HG03575 (cell line): ENCODE measurements around the gene VWA8.
A peak's percentile ranks its signal among the peaks of the same experiment; 100 is the strongest.
"Not testable (repeated sequence)": the region's sequence is repeated elsewhere in the genome, so short reads cannot be mapped to it uniquely, and the experiment has no call there.

ENCODE experiments used
- ATAC-seq: cut with Tn5 transposase; IDR thresholded peaks from one replicate; pipeline ENCODE4 v1.9.1; 2021; ENCODE audit not compliant: unreplicated experiment, insufficient number of reproducible peaks, low FRiP score; ENCODE audit errors: extremely low read depth

VWA8 gene

GRCh38 chr13:41675306-41675705 lies 285.6 kb downstream of the VWA8 start:
- no peak for ATAC-seq

- no peak for ATAC-seq
Observed at GRCh38 chr13:41674246-41674645, 286.7 kb downstream of the VWA8 start.

DNA sequence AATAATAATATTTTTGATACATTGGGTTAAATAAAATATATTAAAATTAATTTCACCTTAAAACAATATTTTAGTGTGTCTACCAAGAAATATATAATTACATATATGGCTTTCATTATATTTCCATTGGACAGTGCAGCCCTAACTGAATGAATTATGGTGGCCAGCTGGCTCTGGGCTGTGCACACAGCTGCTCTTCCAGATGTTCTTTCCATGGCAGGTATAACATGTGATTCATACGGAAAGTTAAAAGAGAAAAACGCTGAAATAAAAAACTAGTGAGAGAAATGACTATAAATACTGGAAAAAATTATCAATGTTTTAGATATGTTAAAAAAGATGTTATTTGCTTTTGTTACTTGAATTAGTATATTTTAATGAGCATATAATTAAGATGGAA lies 287.3 kb downstream of the VWA8 start:
- ATAC-seq: no peak

GRCh38 chr13:41670873-41671443 lies 290.0 kb downstream of the VWA8 start:
- no peak for ATAC-seq

GRCh38 chr13:41668130-41668757 lies 292.7 kb downstream of the VWA8 start:
- ATAC-seq: peak; percentile 54

DNA sequence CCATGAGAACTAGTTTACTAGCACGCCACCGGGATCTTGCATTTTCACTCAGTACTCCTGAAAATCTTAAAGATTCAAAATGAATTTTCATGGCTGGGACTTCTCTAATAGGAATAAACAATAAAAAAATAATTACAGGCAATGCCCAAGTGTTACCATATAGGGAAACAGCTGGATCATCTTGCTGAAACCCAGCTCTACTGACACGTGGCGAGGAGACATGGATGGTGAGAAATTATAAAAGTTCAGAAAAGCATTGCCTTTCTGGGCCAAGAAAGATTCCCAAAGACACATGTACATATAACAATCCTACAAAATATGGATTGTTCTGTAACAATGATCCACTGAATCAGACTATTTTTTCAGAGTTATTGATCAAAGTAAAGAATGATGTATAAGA lies 294.3 kb downstream of the VWA8 start:
- ATAC-seq: no peak

DNA sequence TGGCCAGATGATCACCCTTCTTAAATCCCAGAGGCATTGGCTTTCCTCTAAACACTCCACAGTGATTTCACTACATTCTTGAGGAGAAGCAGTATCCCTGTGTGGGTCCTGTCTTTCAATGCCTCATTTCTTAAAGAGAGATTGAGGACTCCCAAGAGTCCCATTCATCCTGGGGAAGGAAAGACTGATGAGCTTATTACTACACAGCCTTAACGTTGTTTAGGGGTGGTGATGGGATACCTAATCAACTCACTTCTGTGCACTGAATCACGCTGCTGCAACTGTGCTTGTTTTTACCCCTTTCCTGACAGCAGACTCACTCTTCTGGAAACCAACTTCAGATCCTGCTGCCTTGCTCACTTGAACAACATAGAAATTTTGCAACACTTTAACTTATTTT lies 300.5 kb downstream of the VWA8 start:
- ATAC-seq: no peak

DNA sequence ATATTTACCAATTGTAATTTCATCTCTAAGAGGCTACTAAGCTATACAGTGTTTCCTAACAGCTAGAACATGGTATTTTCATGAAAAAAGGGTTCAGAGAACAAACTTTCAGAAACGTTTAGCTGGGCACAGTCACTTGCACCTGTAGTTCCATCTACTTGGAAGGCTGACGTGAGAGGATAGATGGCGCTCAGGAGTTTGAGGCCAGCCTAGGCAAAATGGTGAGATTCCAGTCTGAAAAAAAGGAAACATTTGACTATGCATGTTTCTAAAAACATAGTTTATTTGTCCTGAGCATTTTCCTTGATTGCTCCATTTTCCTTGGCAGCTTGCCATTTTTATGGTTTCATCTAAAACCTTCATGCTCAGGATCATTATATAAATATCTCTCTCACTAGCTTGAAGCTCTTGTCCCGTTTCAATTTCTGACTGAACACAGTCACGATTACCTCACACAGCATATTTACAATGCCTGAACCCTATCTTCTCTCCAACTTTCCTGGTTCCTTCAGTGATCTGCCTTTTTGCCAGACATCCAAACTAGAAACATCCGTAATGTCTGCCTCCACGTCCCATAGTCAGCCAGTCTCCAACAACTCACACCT lies 302.8 kb downstream of the VWA8 start:
- no peak for ATAC-seq

GRCh38 chr13:41655997-41656396 lies 304.9 kb downstream of the VWA8 start:
- no peak for ATAC-seq

- ATAC-seq: no peak
Observed at GRCh38 chr13:41654796-41655195, 306.1 kb downstream of the VWA8 start.

DNA sequence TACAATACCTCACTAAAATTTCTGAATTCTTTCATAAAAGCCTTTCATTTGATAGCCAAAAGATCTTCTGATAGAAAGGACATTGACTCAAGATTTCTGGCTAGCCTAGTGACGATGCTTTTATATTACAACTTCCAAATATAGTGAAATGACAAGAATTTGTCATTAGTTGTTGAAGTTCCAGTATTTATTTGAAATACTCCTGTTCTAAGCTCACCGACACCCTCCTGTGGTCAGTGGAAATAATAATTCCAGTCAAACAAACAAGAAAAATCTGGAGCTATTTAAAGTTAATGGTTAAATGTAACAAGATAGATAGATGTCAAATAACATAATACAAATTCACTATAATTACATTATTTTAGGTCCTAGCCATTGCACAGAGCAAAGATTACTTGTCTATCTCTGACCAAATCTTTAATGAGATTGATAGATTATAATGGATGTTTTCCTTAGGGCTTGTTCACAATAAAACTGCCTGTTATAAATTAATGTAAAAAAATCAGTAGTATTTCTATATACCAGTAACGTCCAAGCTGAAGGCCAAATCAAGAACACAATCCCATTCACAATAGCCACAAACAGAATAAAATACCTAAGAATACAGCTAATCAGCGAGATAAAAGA lies 308.1 kb downstream of the VWA8 start:
- ATAC-seq: no peak

DNA sequence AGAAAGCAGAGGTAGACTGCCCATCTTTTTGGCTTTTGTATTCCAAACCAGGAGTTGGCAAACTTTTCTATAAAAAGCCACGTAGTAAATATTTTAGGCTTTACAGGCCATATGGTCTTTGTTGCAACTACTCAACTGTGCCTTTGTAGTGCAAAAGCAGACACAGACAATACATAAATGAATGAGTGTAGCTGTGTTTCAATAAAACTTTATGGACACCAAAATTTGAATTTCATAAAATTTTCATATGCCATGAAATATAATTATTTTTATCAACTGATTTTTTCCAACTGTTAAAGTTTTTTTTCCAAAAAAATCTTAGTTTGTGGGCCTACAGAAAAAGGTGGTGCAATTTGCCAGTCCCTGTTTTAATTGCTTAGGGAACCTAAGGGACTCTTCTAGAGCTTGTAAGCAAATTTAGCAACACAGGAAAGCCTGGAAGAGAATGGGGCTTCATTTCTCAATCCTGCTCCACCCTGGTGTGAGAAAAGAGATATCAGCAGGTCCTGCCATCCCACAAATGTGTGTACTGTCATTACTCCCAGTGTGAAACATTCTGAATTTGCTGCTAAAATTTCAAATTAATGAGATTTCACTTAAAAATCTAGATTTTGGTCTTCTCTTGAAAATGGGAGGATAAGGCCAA lies 309.4 kb downstream of the VWA8 start:
- no peak for ATAC-seq

GRCh38 chr13:41650706-41651105 lies 310.2 kb downstream of the VWA8 start:
- ATAC-seq: no peak

DNA sequence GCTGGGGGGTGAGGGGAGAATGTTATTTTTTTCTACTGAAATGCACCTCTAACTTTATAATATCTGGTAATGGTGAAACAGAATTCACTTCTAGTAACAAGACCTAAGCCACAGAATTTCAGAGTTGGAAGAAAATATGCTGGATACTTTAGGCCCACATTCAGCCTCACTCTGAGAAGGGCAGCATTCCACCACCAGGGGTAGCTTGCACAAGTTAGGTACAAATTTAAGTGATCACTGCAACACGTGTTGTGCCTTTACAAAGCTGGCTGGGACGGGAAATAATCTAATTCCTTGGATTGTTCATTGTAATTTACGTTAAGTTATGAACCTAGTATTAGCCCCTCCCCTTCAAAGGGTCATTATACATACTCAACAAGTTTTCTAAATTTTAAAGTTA lies 311.2 kb downstream of the VWA8 start:
- no peak for ATAC-seq

- no peak for ATAC-seq
Observed at GRCh38 chr13:41648314-41648935, 312.5 kb downstream of the VWA8 start.

DNA sequence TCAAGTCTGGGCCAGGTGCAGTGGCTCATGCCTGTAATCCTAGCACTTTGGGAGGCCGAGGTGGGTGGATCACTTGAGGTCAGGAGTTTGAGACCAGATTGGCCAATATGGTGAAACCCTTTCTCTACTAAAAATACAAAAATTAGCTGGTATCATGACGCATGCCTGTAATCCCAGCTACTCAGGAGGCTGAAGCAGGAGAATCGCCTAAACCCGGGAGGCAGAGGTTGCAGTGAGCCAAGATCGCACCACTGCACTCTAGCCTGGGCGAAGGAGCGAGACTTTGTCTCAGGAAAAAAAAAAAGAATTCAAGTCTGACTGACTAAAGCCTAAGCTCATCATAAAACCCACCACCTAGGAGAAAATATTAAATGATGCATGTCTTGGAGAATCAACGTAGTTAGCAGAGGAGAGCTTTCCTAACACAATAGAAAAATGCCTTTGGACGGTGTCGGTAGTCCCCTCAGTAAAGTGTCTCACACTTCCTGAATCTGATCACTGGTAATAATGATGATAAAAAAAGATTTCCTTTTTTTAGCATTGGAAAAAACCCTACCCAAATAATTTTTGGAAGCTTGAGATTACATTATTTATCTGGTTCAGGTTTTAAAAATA lies 313.1 kb downstream of the VWA8 start:
- ATAC-seq: not testable (repeated sequence)

- ATAC-seq: no peak
Observed at GRCh38 chr13:41645331-41645730, 315.6 kb downstream of the VWA8 start.

DNA sequence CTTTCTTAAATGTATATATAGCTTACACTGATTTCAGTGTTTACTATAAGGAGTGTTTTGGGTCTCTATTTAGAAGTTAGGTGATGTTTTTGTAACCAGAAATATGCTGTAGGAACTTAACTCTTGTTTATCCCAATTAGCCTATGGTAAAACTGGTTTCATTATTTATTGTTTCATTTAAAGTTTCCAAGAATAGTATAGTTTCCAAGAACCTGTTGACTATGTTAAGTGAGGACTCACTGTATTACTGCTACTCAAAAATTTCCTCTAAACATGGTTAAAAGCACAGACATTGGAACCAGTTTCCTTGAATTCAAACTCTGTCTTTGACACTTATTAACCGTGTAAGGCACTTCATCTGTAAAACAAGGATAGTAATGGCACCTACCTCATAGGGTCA lies 316.2 kb downstream of the VWA8 start:
- ATAC-seq: no peak

DNA sequence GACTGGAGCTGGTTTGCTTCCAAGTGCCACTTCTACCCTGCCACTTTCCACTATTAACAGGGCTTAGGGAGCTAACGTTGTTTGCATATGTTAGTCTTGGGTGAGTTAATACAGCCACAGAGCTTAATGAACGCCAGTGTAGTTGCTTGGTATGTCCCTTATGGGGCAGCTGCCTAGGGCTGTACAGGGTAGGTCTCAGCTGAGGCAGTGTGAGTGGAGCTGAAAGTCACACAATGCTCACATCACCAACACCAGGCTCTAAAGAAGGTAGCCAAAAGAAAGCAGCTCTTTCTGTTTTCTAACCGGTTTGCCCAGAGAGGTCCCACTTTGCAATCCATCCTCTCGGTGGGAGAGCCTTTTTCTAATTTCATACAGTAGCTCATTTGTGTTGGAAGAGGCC lies 317.4 kb downstream of the VWA8 start:
- ATAC-seq: no peak
